ENCODE measurements around the gene TUBB4B.

The TUBB4B gene

DNA sequence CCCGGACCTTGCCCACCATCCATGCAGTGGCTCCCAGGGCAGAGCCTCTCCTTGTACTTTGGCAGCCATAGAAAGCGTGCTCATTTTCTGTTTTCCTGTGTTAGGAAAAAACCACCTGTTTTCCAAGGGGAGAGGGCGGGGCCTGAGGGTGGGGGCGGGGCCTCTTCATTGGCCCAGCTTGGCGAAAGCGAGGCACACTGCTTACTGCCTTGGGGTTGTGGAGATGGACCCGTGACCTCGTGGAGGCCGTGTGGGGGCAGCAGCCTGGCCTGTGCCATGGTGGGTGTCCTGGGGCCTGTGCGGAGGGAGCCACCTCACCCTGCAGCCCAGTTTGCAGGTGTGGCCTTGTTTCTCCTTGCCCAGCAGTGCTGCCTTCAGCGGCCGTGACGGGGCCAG, 32.0 kb downstream of the TUBB4B start:
- DNase-seq, result no peak

DNA sequence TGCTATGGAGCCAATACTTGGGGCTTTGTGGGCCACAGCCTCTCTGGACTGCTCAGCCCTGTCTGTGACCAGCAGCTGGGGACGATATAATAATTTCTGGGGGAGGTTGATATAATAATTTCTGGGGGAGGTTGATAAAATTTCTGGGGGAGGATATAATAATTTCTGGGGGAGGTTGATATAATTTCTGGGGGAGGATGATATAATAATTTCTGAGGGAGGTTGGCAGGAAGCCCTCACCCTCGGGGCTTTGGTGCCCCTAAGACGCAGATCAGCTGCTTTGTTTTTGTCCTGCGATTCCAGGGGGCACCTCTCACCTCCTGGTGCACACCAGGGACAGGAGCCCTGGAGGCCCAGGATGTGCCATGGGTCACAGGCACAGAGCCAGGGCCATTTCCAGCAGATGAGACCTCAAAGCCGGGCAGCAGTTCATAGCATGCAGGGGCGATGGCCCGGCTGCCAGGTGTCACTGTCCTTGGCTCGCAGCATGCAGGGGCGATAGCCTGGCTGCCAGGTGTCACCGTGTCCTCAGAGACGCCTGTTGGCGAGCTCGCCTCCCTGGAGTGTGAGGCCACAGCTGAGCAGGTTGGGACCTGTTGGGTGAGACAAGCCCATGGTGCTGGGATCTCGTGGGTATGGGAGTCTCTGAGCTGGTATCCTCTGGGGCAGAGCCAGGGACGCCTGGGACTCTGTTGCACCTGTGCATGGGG, 32.7 kb downstream of the TUBB4B start:
- DNase-seq, result no peak

DNA sequence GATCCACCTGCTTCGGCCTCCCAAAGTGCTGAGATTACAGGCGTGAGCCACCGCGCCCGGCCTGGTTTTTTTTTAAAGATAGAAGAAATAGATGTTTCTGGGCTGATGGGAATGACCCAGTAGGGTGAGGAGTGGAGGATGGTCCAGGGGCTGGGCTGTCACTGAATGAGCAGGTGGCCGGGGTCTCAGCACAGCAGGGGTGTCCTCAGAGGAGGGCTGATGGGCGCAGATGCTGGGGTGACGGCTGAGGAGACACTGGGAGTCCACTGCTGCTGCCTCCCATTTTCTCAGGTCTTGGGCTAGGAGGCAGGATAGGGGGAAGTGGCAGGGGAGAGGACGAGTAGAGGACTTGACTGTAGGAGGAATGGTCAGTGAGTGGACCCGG, 34.1 kb downstream of the TUBB4B start:
- DNase-seq, result no peak

DNA sequence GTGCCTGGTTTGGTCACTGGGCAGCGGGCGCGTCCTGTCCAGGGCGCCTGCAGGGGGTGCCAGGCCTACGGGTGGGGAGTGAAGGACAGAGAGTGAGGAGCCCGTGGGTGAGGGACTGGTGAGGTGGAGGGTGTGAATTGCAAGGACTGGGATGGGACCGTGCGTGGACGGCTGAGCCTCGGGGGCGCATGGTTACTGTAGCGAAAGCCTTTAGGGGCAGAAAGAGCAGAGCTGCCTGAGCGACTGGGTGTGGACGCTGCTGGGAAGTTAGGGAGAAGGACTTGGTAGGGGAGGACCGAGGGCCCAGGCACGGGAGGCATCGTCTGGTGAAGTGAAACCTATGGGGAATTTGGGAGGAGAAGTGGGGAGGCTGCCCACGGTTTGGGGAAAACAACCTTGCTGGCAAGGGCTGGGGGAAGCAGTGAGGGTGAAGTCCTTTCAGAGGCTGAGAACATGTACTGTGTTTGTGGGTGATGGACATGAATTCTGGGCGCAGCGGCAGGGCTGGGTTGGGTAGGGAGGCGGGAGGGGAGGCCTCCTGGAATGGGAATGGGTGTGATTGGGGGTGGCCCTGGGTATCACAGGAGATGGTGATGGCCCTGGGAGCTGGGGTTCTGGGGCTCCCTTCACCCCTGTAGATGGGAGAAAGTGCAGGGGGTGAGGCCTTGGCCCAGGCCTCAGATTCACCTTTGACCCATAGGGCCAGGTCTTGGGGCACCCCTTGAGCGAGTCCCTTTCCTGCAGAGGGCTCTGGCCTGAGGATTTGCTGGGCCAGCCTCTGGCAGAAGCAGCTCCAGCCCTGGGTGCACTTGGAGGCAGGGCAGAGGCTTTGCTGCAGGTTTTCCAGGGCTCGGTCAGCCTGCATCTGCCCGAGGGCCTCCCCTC, 34.7 kb downstream of the TUBB4B start:
- DNase-seq, result no peak

DNA sequence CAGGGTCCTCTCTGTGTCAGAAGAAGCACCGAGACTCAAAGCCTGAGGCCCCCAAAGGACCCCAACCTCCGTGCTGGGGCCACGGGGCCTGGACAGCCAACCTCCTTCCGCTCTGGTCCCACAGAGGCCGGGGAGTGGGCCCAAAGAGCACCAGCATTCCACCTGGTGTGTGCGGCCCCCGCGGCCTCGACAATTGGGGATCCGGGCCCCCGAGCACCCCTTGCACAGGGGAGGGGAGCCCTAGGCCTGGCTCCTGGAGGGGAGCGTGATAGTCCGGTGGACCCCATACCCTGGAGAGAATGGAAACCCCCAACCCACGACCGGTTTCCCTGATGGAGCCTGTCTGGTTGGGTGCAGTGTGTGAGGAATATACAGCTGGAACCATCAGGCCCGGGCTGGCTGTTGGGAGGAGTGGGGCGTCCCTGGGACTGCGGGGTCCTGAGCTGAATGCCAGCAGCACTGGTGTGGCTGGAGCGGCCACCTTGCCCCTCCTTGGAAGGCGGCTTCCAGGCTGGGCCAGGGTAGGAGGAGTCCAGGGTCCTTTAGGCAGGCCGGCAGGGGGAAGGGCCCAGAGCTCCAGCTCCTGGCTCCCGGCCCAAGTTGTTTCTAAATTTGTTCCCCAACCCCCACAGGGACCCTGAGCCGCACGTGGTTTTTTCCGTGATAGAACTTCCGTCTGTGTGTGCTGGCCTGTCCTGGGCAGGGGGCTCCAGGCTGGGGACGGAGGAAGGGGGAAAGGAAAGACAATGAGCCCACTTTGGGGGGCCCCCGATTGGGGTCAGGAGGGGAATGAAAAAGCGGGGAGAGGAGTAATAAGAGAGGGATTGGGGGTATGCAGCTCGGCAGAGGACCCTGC, 35.6 kb downstream of the TUBB4B start:
- no peak for DNase-seq

DNA sequence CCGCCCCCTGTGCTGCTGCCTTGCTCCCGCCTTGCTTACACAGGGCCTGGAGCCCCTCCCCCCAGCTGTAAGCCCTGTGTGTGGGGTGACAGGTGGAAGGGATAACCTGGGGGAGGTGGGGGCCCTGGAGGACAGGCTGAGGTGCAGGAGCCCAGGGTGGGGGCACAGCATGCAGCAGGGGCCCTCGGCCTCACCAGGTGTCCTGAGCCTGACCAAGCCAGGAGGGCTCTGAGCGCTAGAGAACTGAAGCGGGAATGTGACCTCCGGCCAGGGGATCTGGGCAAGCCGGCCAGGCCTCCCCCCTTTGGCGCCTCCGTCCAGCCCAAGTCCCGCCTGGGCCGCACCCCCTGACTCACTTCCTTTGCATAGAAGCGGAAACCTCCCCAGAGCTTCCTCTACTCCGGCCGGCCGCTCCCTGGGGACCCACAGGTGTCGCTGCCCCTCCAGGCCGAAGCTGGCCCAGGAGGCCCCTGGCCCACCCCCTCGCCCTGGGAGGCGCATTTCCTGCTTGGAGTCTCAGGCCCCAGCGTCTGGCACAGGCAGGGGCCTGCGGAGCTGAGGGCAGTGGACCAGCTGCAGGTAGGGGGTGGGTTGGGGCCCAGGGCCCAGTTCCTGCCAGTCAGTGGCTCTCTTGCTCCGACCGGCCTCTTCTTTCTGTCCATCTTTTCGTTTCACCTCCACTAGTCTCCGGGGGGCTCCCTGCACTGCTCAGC, 36.4 kb downstream of the TUBB4B start, which contains the start of gene TOR4A:
TOR4A (plus strand) TSS at position 398 of the 713 bp plus-strand sequence. CDS start 964 bp downstream, outside the sequence.
- no peak for DNase-seq

DNA sequence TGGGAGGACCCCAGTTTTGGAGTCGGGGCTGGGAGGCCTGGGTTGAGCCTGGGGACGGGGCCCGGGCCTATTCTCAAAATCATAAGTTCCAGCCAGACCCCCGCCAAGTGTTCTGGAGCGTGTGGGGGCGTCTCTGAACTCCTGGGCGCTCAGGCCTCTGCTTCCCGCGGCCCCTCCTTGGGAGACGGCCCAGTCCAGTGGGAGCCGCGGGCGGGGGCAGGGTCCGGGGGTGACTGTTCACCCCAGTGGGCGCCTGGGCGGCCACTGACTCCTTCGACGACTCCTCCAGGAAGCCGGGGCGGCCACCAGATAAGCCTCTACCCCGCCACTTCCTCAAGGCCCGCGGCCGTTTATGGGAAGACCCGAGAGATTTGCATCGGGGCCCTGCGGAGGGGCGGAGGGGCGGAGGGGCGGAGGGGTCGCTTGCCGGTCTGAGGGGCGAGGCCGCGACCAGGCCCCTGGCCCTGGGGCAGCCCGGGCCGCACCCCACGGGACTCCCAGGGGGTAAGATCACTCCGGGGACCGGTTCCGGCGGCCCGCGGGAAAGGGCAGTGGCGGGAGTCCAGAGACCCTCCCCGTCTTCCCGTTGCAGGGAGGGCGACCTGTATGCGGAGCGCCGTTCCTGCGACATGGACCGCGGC, 37.1 kb downstream of the TUBB4B start:
- DNase-seq, result no peak

DNA sequence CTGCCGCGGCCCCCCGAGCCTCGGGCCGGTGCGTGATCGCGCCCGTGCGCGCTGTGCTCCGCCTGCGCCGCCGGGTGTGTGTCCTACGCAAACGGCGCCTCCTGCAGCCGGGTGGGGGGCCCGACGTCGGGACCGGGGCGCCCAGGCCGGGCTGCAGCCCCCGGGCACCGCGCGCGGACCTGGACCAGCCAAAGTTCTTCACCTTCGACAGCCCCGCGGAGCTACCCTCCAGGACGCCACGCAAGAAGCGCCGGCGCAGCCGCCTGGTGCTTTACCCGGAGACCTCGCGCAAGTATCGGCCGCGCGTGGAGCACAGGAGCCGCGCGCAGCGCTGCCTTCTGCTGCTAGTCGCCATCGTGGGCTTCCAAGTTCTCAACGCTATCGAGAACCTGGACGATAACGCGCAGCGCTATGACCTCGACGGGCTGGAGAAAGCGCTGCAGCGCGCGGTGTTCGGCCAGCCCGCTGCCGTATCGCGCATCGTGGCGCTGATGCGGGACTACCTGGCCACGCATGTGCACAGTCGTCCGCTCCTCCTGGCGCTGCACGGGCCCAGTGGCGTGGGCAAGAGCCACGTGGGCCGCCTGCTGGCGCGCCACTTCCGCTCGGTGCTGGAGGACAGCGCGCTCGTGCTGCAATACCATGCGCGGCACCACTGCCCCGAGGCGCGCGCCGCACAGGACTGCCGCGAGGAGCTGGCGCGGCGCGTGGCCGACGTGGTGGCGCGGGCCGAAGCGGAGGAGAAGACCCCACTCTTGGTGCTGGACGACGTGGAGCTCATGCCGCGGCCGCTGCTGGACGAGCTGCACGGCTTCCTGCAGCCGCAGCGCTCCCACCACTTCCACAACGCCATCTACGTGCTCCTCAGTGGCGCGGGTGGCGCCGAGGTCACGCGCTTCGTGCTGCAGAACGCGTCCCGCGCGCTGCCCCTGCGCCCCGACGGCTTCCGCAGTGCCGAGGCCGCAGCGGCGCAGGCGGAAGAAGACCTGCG, 37.9 kb downstream of the TUBB4B start:
- no peak for DNase-seq

DNA sequence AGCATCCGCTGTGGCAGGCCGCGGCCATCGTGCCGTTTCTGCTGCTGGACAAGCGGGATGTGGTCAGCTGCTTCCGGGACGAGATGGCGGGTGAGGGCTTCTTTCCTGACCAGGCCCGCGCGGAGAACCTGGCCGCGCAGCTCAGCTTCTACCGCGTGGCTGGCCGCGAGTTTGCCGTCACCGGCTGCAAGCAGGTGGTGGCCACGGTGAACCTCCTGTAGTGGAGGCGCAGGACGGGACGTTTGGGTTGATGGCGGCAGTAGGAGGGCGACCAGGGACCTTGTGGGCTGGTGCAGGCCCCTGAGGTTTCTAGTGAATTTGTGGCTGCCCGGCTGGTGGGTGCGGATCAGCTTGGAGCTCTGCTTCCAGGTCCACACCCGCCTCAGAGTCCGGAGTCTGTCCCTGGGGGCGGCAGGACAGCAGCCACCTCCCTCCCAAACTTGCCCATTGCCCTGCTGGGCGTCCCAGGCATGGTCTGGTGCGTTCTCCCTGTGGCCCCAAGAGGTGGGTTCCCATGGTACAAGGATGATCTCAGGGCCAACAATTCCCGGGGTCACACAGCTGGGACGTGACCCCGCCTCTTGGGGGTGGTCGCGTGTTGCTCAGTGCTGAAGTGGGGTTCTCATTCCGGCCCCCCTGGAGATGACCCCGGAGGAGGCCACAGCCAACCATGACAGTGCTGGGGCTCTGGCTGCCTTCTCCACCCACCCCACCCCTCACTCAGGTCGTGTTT, 38.8 kb downstream of the TUBB4B start:
- no peak for DNase-seq

DNA sequence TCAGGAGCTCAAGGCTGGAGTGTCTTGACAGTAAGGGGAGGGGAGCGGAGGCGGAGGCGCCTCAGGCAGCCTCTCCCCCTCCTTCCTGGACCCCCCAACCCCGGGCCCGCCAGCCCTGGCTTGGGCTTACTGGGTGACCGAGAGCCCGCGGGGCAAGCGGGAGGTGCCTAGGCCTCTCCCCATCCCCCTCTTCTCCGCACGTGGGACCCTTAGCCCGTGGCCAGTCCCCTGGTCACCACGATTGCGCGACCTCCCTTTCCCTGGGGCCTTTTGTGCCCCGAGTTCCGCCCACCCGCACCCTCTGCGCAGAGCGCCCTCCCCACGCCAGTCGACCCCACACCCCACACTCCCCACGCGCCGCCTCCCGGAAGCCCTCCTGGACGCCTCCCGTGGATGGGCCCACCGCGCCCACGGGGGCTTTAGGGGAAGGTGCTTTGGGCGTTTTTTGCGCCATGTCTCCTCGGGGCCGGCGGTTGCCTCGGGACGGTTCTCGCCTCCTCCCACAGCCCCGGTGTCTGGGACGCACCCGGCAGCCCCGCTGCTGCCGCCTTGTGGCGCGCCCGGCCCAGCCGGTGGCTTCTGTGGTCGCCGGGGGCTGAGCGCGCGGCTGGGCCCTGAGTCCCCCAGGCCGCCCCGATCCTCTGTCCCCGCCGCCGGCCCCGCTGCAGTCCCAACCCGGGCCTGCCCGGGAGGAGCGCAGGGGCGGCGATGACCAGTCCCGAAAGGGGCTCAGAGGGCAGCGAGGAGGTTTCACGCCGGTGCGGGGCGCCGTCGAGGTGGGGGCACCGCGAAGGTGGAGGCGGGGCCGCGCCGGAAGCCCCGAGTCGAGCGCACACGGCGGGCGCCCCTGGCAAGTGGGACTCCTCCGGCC, 39.6 kb downstream of the TUBB4B start:
- no peak for DNase-seq

DNA sequence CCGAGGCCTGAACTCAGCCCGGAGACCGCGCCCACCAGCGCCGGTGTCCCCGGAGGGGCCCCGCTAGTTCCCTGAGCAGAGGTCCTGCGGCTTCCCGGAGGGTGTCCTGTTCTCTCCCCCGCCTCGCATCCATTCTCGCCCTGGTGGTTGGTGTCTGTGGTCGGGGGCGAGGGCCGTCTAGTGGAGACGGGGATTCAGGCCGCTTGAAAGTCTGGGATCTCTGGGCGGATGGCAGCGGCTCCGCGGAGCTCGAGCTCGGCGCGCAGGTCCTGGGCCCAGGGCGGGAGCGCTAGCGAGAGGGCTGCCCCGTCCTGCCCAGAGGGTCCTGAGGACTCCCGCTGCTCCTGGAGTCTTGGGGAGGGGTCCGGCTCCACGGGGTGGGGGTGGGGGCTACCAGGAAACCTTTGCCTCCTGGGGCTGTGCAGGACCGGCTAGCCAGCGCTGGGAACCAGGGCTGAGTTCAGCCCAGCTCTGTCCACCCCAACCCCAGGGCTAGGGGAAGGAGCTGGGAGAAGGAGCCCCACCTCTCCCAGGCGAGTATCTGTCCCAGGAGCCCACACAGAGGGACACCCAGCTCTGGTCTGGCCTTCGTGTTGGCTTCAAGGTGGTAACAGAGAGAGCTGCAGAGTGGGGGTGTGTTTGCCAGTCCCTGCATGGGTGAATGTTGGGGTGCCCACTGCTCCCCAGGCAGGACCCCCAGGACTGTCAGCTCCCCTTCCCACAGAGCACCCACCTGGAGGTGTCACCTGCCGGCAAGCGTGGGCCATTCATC, 40.4 kb downstream of the TUBB4B start:
- DNase-seq, result no peak

DNA sequence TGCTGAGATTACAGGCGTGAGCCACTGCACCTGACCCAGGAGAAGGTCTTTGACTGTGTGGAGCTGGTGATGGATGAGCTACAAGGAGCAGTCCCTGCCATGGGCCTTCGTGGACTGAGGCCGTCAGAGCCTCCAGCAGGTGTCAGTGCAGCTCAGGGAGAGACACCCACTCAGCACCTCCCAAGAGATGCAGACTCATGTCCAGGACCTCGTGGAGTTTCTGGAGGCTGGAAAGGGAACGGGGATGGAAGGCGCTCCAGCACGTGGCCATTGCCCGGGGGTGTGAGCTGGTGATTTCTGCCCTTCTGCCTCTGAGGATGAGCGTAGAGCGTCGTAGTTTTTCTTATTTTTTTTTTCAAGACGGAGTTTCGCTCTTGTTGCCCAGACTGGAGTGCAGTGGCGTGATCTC, 45.9 kb downstream of the TUBB4B start:
- DNase-seq, result no peak

DNA sequence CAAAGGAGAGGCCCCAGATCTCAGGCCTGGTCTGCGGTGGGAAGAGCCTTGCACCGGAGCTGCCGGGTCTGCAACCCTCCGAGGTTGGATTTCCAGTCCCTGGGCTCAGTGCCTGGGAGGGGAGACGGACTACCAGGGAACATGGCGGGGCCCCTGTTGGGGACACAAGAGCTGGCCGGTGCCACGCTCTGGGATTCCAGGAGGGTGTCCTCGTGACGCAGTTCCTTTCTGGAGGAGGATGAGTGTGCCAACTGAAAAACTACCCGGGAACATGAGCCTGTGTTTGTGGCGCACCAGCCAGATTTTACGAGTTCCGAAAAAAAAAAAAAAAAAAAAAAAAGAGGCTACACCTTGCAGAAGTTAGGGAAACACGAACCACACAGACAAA, 52.0 kb downstream of the TUBB4B start:
- DNase-seq, result no peak

Data from activated T-cell treated with anti-CD3 and anti-CD28 coated beads for 4 hours (primary cell).